Measurements from ENCODE around the gene TMEM242. TPM values are rescaled to one million over a fixed set of nuclear protein-coding genes. Genes with fewer than 3 reads are reported as not detected.

TMEM242 gene
- total and polyA plus RNA-seq, 5 donors from 2014 or later = 8.7 to 14.2 (median 10.1) TPM

GRCh38 chr6:157263881-157264397 lies 59.4 kb downstream of the TMEM242 start:
- Mint-ChIP-seq H3K9me3 (peaks cover 0 to 2% (median 0%) of the 10 kb centered on the region in 7 donors), H3K27ac (no peak overlapping the region)
- ATAC-seq (ENCODE audit: low read depth in 2 of 2) = no peak

GRCh38 chr6:157263146-157263545 lies 60.2 kb downstream of the TMEM242 start:
- no peak overlapping the region for H3K27ac Mint-ChIP-seq
- peaks cover under 1% of the 10 kb centered on the region for H3K36me3 Mint-ChIP-seq
- no peak overlapping the region for H3K4me3 Mint-ChIP-seq
- H3K4me1 Mint-ChIP-seq = peaks cover 0 to 3% (median 0%) of the 10 kb centered on the region in 4 donors
- no peak for DNase-seq
- Histone ChIP-seq H3K36me3 (ENCODE audit: control insufficient read depth, insufficient read depth, low read length) (no peaks in the 10 kb centered on the region), H3K27me3 (ENCODE audit: control insufficient read depth, insufficient read depth, low read length) (no peaks in the 10 kb centered on the region), H3K4me1 (ENCODE audit: control insufficient read depth, insufficient read depth, low read length, poor library complexity, severe bottlenecking) (no peaks in the 10 kb centered on the region), H3K9me3 (ENCODE audit: control insufficient read depth in 2 of 2, low read length in 2 of 2) (no peaks in the 10 kb centered on the region), H3K4me3 (ENCODE audit: low read depth, low read length) (no peak overlapping the region), H3K27ac (ENCODE audit: insufficient read depth, low read length, poor library complexity, severe bottlenecking) (no peak overlapping the region)
- H3K27me3 Mint-ChIP-seq = peaks cover 1% of the 10 kb centered on the region
- ATAC-seq (ENCODE audit: low read depth in 2 of 2) = no peak
- peaks cover 0 to 2% (median 0%) of the 10 kb centered on the region in 7 donors for H3K9me3 Mint-ChIP-seq

More at GRCh38 chr6:157263881-157264397, 59.4 kb downstream of the TMEM242 start:
- Histone ChIP-seq H3K4me3 (ENCODE audit: low read depth, low read length) (no peak overlapping the region), H3K9me3 (ENCODE audit: control insufficient read depth in 2 of 2, low read length in 2 of 2) (no peaks in the 10 kb centered on the region), H3K27me3 (ENCODE audit: control insufficient read depth, insufficient read depth, low read length) (no peaks in the 10 kb centered on the region), H3K4me1 (ENCODE audit: control insufficient read depth, insufficient read depth, low read length, poor library complexity, severe bottlenecking) (no peaks in the 10 kb centered on the region), H3K27ac (ENCODE audit: insufficient read depth, low read length, poor library complexity, severe bottlenecking) (no peak overlapping the region), H3K36me3 (ENCODE audit: control insufficient read depth, insufficient read depth, low read length) (no peaks in the 10 kb centered on the region)
- no peak for DNase-seq
- H3K27me3 Mint-ChIP-seq = no peaks in the 10 kb centered on the region
- H3K4me3 Mint-ChIP-seq = no peak overlapping the region
- no peaks in the 10 kb centered on the region for H3K36me3 Mint-ChIP-seq
- peaks cover 0 to 3% (median 0%) of the 10 kb centered on the region in 4 donors for H3K4me1 Mint-ChIP-seq

GRCh38 chr6:157261606-157262005 lies 61.7 kb downstream of the TMEM242 start:
- Histone ChIP-seq H3K4me3 (ENCODE audit: low read depth, low read length) (no peak overlapping the region), H3K27ac (ENCODE audit: insufficient read depth, low read length, poor library complexity, severe bottlenecking) (no peak overlapping the region), H3K36me3 (ENCODE audit: control insufficient read depth, insufficient read depth, low read length) (no peaks in the 10 kb centered on the region), H3K9me3 (ENCODE audit: control insufficient read depth in 2 of 2, low read length in 2 of 2) (no peaks in the 10 kb centered on the region), H3K27me3 (ENCODE audit: control insufficient read depth, insufficient read depth, low read length) (no peaks in the 10 kb centered on the region), H3K4me1 (ENCODE audit: control insufficient read depth, insufficient read depth, low read length, poor library complexity, severe bottlenecking) (no peaks in the 10 kb centered on the region)
- H3K36me3 Mint-ChIP-seq = peaks cover 3% of the 10 kb centered on the region
- no peak overlapping the region for H3K27ac Mint-ChIP-seq
- ATAC-seq (ENCODE audit: low read depth in 2 of 2) (no peak), DNase-seq (no peak)
- H3K27me3 Mint-ChIP-seq = peaks cover 8% of the 10 kb centered on the region
- H3K4me3 Mint-ChIP-seq = no peak overlapping the region
- H3K9me3 Mint-ChIP-seq = peaks cover 0 to 2% (median 0%) of the 10 kb centered on the region in 7 donors
- peaks cover 0 to 3% (median 0%) of the 10 kb centered on the region in 4 donors for H3K4me1 Mint-ChIP-seq

DNA sequence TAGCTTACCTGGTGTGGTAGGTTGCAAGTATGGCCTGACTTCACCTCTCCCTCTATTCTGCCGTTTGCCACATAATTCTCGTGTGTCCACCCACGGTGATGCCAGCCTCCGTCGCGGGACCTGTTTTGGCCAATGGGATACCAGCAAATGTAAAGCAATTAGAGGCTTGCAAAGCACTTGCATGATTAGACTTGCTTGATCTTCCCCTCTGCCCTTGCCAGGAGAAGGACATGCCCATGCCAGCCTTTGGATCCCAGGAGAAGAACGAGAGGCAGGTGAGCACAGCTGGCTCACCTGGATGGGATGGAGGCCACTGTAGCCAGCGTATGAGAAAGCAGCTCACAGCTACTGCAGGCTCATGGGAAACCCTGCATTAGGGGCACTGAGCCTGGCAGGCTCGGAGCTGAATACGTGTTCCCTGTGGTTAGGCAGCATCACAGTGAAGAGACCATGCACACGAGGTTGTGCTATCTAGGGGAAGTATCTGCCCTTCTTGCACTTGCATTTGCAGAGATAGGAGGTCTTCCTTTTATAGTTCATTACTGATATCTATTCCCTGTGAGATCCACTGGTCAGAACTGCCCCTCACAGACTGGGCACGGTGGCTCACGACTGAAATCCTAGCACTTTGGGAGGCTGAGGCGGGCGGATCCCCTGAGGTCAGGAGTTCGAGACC lies 62.4 kb downstream of the TMEM242 start:
- H3K9me3 Mint-ChIP-seq = peaks cover 0 to 2% (median 0%) of the 10 kb centered on the region in 7 donors
- H3K36me3 ChIP-seq (ENCODE audit: control insufficient read depth, insufficient read depth, low read length) = no peaks in the 10 kb centered on the region
- peaks cover 3% of the 10 kb centered on the region for H3K36me3 Mint-ChIP-seq
- peaks cover 15% of the 10 kb centered on the region for H3K27me3 Mint-ChIP-seq
- no peak overlapping the region for H3K27ac Mint-ChIP-seq
- DNase-seq (no peak), ATAC-seq (ENCODE audit: low read depth in 2 of 2) (no peak)
- no peaks in the 10 kb centered on the region for H3K27me3 ChIP-seq (ENCODE audit: control insufficient read depth, insufficient read depth, low read length)
- no peak overlapping the region for H3K27ac ChIP-seq (ENCODE audit: insufficient read depth, low read length, poor library complexity, severe bottlenecking)
- no peaks in the 10 kb centered on the region for H3K9me3 ChIP-seq (ENCODE audit: control insufficient read depth in 2 of 2, low read length in 2 of 2)
- no peaks in the 10 kb centered on the region for H3K4me1 ChIP-seq (ENCODE audit: control insufficient read depth, insufficient read depth, low read length, poor library complexity, severe bottlenecking)
- no peak overlapping the region for H3K4me3 ChIP-seq (ENCODE audit: low read depth, low read length)
- H3K4me1 Mint-ChIP-seq = peaks cover 0 to 3% (median 0%) of the 10 kb centered on the region in 4 donors
- no peak overlapping the region for H3K4me3 Mint-ChIP-seq

DNA sequence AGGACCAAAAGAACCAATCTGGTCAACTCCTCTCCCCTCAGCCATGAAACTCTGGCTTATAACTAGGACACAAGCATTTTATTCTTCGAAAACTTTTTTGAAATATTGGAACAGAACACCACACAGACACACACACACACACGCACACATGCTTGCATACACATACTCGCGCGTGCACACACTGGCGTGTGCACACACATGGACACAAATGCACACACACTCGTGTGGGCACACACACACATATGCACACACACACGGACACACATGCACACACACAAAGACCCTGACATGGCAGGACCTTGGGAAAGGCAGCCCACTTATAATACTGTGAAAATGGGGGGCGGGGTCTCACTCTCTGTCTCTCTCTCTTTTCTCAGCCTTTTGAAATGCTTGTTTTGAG lies 63.9 kb downstream of the TMEM242 start:
- no peak for DNase-seq

GRCh38 chr6:157258878-157259277 lies 64.4 kb downstream of the TMEM242 start:
- H3K4me3 Mint-ChIP-seq = no peak overlapping the region
- no peaks in the 10 kb centered on the region for H3K9me3 ChIP-seq (ENCODE audit: control insufficient read depth in 2 of 2, low read length in 2 of 2)
- H3K4me1 Mint-ChIP-seq = peaks cover 0 to 3% (median 0%) of the 10 kb centered on the region in 4 donors
- no peak overlapping the region for H3K27ac ChIP-seq (ENCODE audit: insufficient read depth, low read length, poor library complexity, severe bottlenecking)
- DNase-seq = peak in 2 of 3 donors; percentile 10 to 51
- H3K27me3 ChIP-seq (ENCODE audit: control insufficient read depth, insufficient read depth, low read length) = no peaks in the 10 kb centered on the region
- H3K27ac Mint-ChIP-seq = no peak overlapping the region
- H3K27me3 Mint-ChIP-seq = peaks cover 27% of the 10 kb centered on the region
- no peak overlapping the region for H3K4me3 ChIP-seq (ENCODE audit: low read depth, low read length)
- H3K4me1 ChIP-seq (ENCODE audit: control insufficient read depth, insufficient read depth, low read length, poor library complexity, severe bottlenecking) = no peaks in the 10 kb centered on the region
- H3K36me3 Mint-ChIP-seq = peaks cover 3% of the 10 kb centered on the region
- peak in 1 of 2 donors; percentile 44 for ATAC-seq (ENCODE audit: low read depth in 2 of 2)
- H3K36me3 ChIP-seq (ENCODE audit: control insufficient read depth, insufficient read depth, low read length) = no peaks in the 10 kb centered on the region
- peaks cover 0 to 2% (median 0%) of the 10 kb centered on the region in 7 donors for H3K9me3 Mint-ChIP-seq

More for the DNA sequence above, 63.9 kb downstream of the TMEM242 start:
- H3K4me1 ChIP-seq (ENCODE audit: control insufficient read depth, insufficient read depth, low read length, poor library complexity, severe bottlenecking) = no peaks in the 10 kb centered on the region
- peaks cover 3% of the 10 kb centered on the region for H3K36me3 Mint-ChIP-seq
- H3K27ac ChIP-seq (ENCODE audit: insufficient read depth, low read length, poor library complexity, severe bottlenecking) = no peak overlapping the region
- H3K27me3 Mint-ChIP-seq = peaks cover 22% of the 10 kb centered on the region
- no peaks in the 10 kb centered on the region for H3K36me3 ChIP-seq (ENCODE audit: control insufficient read depth, insufficient read depth, low read length)
- ATAC-seq (ENCODE audit: low read depth in 2 of 2) = no peak
- H3K27ac Mint-ChIP-seq = peak overlapping the region in 1 of 3 donors; percentile 47
- H3K9me3 Mint-ChIP-seq = peaks cover 0 to 2% (median 0%) of the 10 kb centered on the region in 7 donors
- H3K9me3 ChIP-seq (ENCODE audit: control insufficient read depth in 2 of 2, low read length in 2 of 2) = no peaks in the 10 kb centered on the region
- H3K4me3 ChIP-seq (ENCODE audit: low read depth, low read length) = no peak overlapping the region
- H3K4me1 Mint-ChIP-seq = peaks cover 0 to 3% (median 0%) of the 10 kb centered on the region in 4 donors
- H3K27me3 ChIP-seq (ENCODE audit: control insufficient read depth, insufficient read depth, low read length) = no peaks in the 10 kb centered on the region
- no peak overlapping the region for H3K4me3 Mint-ChIP-seq

DNA sequence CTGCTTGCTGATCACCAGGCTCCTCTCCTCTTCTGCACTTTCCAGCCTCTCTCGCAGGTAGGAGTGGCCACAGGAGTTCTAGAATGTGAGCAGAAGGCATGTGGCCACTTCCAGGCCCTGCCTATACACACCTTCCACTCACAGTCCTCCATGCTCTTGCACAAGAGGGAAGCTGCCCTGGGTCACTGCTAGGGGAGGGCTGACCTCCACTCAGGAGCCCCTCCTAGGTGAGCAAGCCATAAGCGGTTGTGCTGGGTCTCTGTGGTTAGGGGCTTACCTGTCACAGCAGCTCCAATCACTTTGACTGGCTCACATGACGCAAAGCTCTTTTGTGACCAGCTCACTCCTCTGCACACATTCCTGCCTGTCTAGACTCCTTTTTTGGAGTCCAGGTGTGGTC lies 68.2 kb downstream of the TMEM242 start:
- no peak for DNase-seq
- Mint-ChIP-seq H3K9me3 (peaks cover 0 to 1% (median 0%) of the 10 kb centered on the region in 7 donors), H3K36me3 (peaks cover 3% of the 10 kb centered on the region), H3K4me3 (no peak overlapping the region), H3K27ac (no peak overlapping the region), H3K4me1 (peaks cover 0 to 3% (median 0%) of the 10 kb centered on the region in 4 donors), H3K27me3 (peaks cover 31% of the 10 kb centered on the region)
- ATAC-seq (ENCODE audit: low read depth in 2 of 2) = no peak
- Histone ChIP-seq H3K27ac (ENCODE audit: insufficient read depth, low read length, poor library complexity, severe bottlenecking) (no peak overlapping the region), H3K9me3 (ENCODE audit: control insufficient read depth in 2 of 2, low read length in 2 of 2) (no peaks in the 10 kb centered on the region), H3K4me1 (ENCODE audit: control insufficient read depth, insufficient read depth, low read length, poor library complexity, severe bottlenecking) (no peaks in the 10 kb centered on the region), H3K36me3 (ENCODE audit: control insufficient read depth, insufficient read depth, low read length) (no peaks in the 10 kb centered on the region), H3K27me3 (ENCODE audit: control insufficient read depth, insufficient read depth, low read length) (peaks cover 3% of the 10 kb centered on the region), H3K4me3 (ENCODE audit: low read depth, low read length) (no peak overlapping the region)
